Right lobe of liver (tissue), 6 donors: ENCODE results near the gene RAI1. TPM values are rescaled to one million over a fixed set of nuclear protein-coding genes. Genes with fewer than 3 reads are reported as not detected.

Source experiments
- ATAC-seq, 4 donors: fragments of 200-7000 bp; cut with Tn5 transposase; one replicate each; pipeline ENCODE4 v1.9.1; 2020; ENCODE audit warnings: mild to moderate bottlenecking in 4 of 4, moderate library complexity in 4 of 4
- DNase-seq, 3 donors: peaks; one replicate each; pipeline ENCODE4 v3.0.0-alpha.2; 2020
- H3K27ac ChIP-seq, 3 donors: fragments of 200-600 bp; one replicate each; pipeline ENCODE4 v1.8.0; 2022
- H3K27me3 ChIP-seq, 2 donors: fragments of 200-600 bp; one replicate each; pipeline ENCODE4 v1.8.0; 2022
- H3K36me3 ChIP-seq, 4 donors: fragments of 200-600 bp; sonication (generic) in 1 of 4; one replicate each; pipeline versions ENCODE4 v1.5.1 to v1.8.0; 2017 to 2022; ENCODE audit warnings: control low read depth in 1 of 4
- H3K4me1 ChIP-seq, 4 donors: fragments of 200-600 bp; sonication (generic) in 1 of 4; one replicate each; pipeline versions ENCODE4 v1.5.1 to v1.8.0; 2017 to 2022; ENCODE audit warnings: control low read depth in 1 of 4
- H3K4me3 ChIP-seq, 3 donors: fragments of 200-600 bp; one replicate each; pipeline ENCODE4 v1.8.0; 2022
- H3K9me3 ChIP-seq, 4 donors: fragments of 200-600 bp; sonication (generic) in 1 of 4; one replicate each; pipeline versions ENCODE4 v1.5.1 to v1.8.0; 2017 to 2022; ENCODE audit warnings: control low read depth in 1 of 4
- POLR2A ChIP-seq: fragments of 450-650 bp; IDR thresholded peaks from one replicate; pipeline ENCODE4 v1.6.1; 2017; ENCODE audit warnings: antibody characterized with exemption, mild to moderate bottlenecking
- WGBS: methylation state at CpG from one replicate; pipeline ENCODE4 v1.1.6; 2018; ENCODE audit warnings: low coverage, low lambda C conversion rate; ENCODE audit not compliant: insufficient coverage; ENCODE audit errors: missing lambda C conversion rate; 5-methylcytosine and 5-hydroxymethylcytosine counted together
- intact Hi-C, 2 donors: fragments of 100-400 bp; cut with DNase I; formaldehyde crosslinking; loops; one replicate each; pipeline versions ENCODE4 v1.11.2 to v1.14.1; 2022
- total RNA-seq, 6 experiments: library from RNA; depleted of rRNA in 2 of 6; stranded (reverse); fragments of >200 nt in 2 of 6; fragmentation: NEBNext Ultra II Directional in 3 of 6; extraction: Animal tissue kit (Norgen Biotek cat#: 25700) in 3 of 6; gene quantifications; one replicate each; pipeline versions ENCODE4 v1.1.0 to v1.2.4, GENCODE V29; 2016 to 2023
- TF ChIP-seq, protein P1 (sequence below), 4 donors: fragments of 200-600 bp in 3 of 4; fragments of 450-650 bp in 1 of 4; IDR thresholded peaks; one replicate each; pipeline versions ENCODE4 v1.5.1 to v1.8.0; 2016 to 2022; ENCODE audit warnings: antibody characterized with exemption in 4 of 4, mild to moderate bottlenecking in 2 of 4
- donor health status: DM: no; HTN: yes; CAD: no.
- donor health status: DM: no; HTN: no; CAD: no.
- donor health status: DM: no; HTN: no; CAD: no.
- donor health status: DM: no; HTN: yes; CAD: no.
- donor health status: DM: no; HTN: yes; CAD: no.

Gene RAI1
- total RNA-seq, 6 experiments from 2014 or later = 6.1 to 14.5 (median 8.4) TPM

DNA sequence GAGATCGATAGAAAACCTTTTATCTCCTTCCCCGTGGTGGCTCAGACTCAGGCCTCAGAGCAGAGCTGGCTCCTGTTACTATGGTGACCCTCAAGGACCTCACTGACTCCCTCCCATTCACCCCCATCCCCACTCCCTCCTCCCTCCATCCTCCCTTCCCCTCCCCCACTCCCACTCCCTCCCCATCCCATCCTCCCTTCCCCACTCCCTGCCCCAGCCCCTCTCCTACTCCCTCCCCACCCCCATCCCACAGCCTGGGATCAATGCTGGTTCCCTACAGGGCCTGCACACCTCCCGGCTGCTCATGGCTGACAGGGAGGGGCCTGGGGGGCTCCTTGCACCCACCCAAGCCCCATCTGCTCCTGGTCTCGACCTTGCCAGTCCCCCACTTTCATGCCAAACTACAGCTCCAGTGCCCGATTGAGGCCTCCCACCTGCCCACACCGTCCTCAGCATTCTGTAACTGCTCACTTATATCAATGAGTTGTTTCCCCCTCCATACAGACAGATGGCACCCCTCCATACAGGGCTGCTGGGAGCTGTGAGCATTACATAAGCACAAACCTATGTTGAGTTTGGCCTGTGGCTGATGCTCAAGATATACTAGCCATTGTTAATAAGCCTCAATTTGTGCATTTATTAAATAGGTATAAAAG is 11.6 kb upstream of the RAI1 start:
- Histone ChIP-seq H3K9me3 (no peaks in the 10 kb centered on the region), H3K27ac (no peak overlapping the region), H3K4me3 (no peak overlapping the region), H3K36me3 (no peaks in the 10 kb centered on the region), H3K4me1 (no peaks in the 10 kb centered on the region), H3K27me3 (no peaks in the 10 kb centered on the region)
- TF ChIP-seq POLR2A = no peak
- TF ChIP-seq, protein P1, sequence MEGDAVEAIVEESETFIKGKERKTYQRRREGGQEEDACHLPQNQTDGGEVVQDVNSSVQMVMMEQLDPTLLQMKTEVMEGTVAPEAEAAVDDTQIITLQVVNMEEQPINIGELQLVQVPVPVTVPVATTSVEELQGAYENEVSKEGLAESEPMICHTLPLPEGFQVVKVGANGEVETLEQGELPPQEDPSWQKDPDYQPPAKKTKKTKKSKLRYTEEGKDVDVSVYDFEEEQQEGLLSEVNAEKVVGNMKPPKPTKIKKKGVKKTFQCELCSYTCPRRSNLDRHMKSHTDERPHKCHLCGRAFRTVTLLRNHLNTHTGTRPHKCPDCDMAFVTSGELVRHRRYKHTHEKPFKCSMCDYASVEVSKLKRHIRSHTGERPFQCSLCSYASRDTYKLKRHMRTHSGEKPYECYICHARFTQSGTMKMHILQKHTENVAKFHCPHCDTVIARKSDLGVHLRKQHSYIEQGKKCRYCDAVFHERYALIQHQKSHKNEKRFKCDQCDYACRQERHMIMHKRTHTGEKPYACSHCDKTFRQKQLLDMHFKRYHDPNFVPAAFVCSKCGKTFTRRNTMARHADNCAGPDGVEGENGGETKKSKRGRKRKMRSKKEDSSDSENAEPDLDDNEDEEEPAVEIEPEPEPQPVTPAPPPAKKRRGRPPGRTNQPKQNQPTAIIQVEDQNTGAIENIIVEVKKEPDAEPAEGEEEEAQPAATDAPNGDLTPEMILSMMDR (IDR thresholded peaks at IDR 0.05) = no peak
- no peak for DNase-seq
- ATAC-seq = peak in 2 of 4 donors; percentile 43 to 48
- intact Hi-C loops = loop anchor here (10.0 kb wide), 2 partner anchors 195 to 355 kb away; no protein-coding TSS in a partner anchor
- 75% methylated on average over 5 of the region's 6 CpGs for WGBS

DNA sequence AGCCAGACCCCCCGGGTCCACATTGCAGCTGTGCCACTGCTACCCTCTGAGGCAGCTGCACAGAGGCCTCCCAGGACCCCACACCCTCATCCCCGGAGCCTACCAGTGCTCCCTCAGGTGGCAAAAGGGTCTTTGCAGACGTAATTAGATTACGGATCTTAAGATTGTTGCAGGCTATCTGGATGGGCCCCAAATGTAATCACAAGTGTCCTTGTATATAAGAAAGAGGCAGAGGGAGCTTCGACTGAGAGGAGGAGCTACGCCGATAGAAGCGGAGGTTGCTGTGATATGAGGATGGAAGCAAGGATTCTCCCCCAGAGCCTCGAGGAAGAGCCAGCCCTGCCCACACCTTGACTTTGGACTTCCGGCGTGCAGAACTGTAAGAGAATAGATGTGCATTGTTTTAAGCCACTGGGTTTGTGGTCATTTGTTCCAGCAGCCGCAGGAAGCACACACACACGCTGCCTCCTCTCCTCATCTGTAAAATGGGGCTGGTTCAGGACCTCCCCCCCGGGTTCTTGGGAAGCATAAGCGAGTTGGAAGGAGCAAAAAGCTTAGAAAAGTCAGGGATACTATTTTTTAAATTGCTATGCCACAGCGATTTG is 10.5 kb upstream of the RAI1 start:
- no peak overlapping the region for H3K4me3 ChIP-seq
- no peaks in the 10 kb centered on the region for H3K27me3 ChIP-seq
- H3K4me1 ChIP-seq = no peaks in the 10 kb centered on the region
- TF ChIP-seq POLR2A = no peak
- TF ChIP-seq, protein P1 (IDR thresholded peaks at IDR 0.05) = no peak
- 72% methylated on average over 13 of the region's 16 CpGs for WGBS
- H3K9me3 ChIP-seq = no peaks in the 10 kb centered on the region
- DNase-seq (no peak), ATAC-seq (no peak)
- intact Hi-C loops = loop anchor here in 1 of 2 donors (10.0 kb wide), 1 partner anchor 194 kb away; no protein-coding TSS in a partner anchor
- H3K27ac ChIP-seq = no peak overlapping the region
- H3K36me3 ChIP-seq = no peaks in the 10 kb centered on the region

DNA sequence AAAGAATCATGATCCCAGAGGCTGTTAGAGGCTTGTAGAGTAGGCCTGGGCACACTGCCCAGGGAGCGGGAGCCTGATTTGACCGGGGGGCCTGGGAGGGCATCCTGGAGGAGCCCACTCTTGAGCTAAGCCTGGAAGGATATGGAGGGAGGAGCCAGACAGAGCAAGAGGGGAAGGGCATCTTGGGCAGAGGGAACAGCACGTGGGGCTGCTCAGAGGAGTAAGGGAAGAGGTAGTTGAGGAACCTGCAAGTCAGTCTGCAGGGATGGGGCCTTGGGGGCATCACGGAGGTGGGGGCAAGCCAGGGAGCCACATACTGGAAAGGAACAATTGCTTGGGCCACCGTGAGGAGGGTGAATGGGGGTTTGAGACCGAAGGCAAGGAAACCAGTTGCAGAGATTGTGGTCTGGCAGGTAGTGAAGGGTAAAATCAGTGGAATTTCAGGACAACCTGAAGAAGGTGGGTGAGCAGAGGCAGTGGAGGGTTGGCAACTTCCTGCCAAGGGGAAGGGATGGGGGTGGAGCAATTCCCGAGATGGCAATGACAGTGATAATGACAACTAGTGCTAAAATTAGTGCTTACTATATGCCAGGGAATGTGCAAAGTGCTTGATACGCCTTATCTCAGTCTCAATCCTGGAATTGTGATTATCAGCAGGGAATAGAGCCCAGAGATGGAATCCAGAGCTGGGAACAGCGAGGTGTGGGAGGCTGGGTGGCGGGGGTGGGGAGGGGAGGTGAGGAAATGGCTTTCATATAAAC is 9.7 kb upstream of the RAI1 start:
- Histone ChIP-seq H3K9me3 (no peaks in the 10 kb centered on the region), H3K27ac (no peak overlapping the region), H3K4me1 (no peaks in the 10 kb centered on the region), H3K4me3 (no peak overlapping the region), H3K36me3 (no peaks in the 10 kb centered on the region), H3K27me3 (no peaks in the 10 kb centered on the region)
- TF ChIP-seq, protein P1 (IDR thresholded peaks at IDR 0.05) = no peak
- TF ChIP-seq POLR2A = no peak
- ATAC-seq (no peak), DNase-seq (no peak)
- intact Hi-C loops = loop anchor here in 1 of 2 donors (10.0 kb wide), 1 partner anchor 193 kb away; no protein-coding TSS in a partner anchor
- WGBS = 65% methylated on average over 10 of the region's 10 CpGs

DNA sequence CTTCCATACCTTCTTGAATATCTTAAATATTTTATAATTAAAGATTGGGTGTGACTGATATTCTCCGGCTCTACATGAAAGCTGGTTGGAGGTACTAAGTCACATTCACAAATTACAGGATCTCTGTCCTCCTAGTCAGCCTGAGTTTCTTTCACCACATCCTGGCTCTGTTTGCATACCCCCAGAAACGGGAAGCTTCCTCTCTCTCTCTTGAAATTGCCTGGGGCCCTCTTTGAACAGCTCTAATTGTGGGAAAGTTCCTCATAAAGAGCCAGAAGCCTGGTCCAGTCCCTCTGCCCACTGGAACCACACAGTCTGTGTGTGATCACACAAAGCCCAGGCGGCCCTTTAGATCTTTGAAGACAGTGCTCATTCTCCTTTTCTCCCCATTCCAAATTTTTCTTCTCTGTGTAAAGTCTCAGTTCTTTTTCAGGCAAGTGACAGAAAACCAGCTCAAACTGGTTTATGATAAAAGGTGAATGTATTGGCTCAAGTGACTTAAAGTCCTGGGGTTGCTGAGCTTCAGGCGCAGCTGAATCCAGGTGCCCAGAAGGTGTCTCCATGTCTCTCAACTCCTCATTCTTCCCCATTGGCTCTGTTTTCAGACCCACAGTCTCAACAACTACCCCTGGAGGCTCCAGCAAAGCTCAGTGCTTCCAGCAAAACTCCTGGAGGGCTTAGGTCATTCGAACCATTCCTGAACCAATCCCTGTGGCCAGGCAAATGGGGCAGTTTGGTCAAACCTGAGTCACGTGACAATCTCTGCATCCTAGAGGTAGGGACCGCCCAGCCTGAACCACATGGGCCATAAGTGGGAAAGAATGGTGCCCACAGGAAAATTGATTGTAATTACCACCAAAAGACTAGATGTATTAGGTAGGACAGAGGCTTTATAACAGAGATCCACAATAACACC is 8.5 kb upstream of the RAI1 start:
- no peak overlapping the region for H3K4me3 ChIP-seq
- no peaks in the 10 kb centered on the region for H3K9me3 ChIP-seq
- TF ChIP-seq POLR2A = no peak
- TF ChIP-seq, protein P1 (IDR thresholded peaks at IDR 0.05) = no peak
- H3K4me1 ChIP-seq = no peaks in the 10 kb centered on the region
- no peak overlapping the region for H3K27ac ChIP-seq
- H3K27me3 ChIP-seq = no peaks in the 10 kb centered on the region
- no peaks in the 10 kb centered on the region for H3K36me3 ChIP-seq
- ATAC-seq (peak in 1 of 4 donors; percentile 28), DNase-seq (no peak)
- 58% methylated on average over 6 of the region's 7 CpGs for WGBS
- intact Hi-C loops = loop anchor here in 1 of 2 donors (10.0 kb wide), 1 partner anchor 192 kb away; no protein-coding TSS in a partner anchor
